Trophoblast cell (in vitro differentiated cells and primary cell): ENCODE data around the gene L3MBTL4.

Source experiments
- DNase-seq, 2 donors: peaks; one replicate each; pipeline ENCODE4 v3.0.0-alpha.2; 2016
- H2AFZ ChIP-seq: 2 replicates; pipeline ENCODE4 v1.6.1; 2013; ENCODE audit warnings: low read length, moderate library complexity, mild to moderate bottlenecking; ENCODE audit not compliant: insufficient read depth, poor library complexity
- H2AK5ac ChIP-seq: 2 replicates; pipeline ENCODE4 v1.6.1; 2013; ENCODE audit warnings: mild to moderate bottlenecking, low read length
- H2BK120ac ChIP-seq: 2 replicates; pipeline ENCODE4 v1.6.1; 2013; ENCODE audit warnings: low read length, mild to moderate bottlenecking, moderate library complexity; ENCODE audit not compliant: insufficient read depth, poor library complexity
- H2BK12ac ChIP-seq: 2 replicates; pipeline ENCODE4 v1.6.1; 2013; ENCODE audit warnings: mild to moderate bottlenecking, low read length, moderate library complexity
- H2BK5ac ChIP-seq: 2 replicates; pipeline ENCODE4 v1.6.1; 2013; ENCODE audit warnings: low read length, low read depth, moderate library complexity, mild to moderate bottlenecking; ENCODE audit not compliant: poor library complexity
- H3K14ac ChIP-seq: 2 replicates; pipeline ENCODE4 v1.6.1; 2013; ENCODE audit warnings: mild to moderate bottlenecking, low read length
- H3K18ac ChIP-seq: 2 replicates; pipeline ENCODE4 v1.6.1; 2013; ENCODE audit warnings: mild to moderate bottlenecking, low read length
- H3K23ac ChIP-seq: 2 replicates; pipeline ENCODE4 v1.6.1; 2013; ENCODE audit warnings: low read length
- H3K27ac ChIP-seq: 2 replicates; pipeline ENCODE4 v1.5.1; 2013; ENCODE audit warnings: low read depth, mild to moderate bottlenecking, inconsistent platforms, low read length, moderate library complexity
- H3K27me3 ChIP-seq: 2 replicates; pipeline ENCODE4 v1.6.1; 2013; ENCODE audit warnings: inconsistent platforms, mild to moderate bottlenecking, low read length, moderate library complexity; ENCODE audit not compliant: insufficient read depth
- H3K36me3 ChIP-seq, 2 experiments: 1 replicate in 1 of 2; 2 replicates in 1 of 2; pipeline ENCODE4 v1.6.1; 2013; ENCODE audit warnings: low read length in 2 of 2, mild to moderate bottlenecking in 2 of 2, moderate library complexity in 1 of 2; ENCODE audit not compliant: insufficient read depth in 2 of 2, control insufficient read depth in 1 of 2
- H3K4ac ChIP-seq: 2 replicates; pipeline ENCODE4 v1.6.1; 2013; ENCODE audit warnings: low read depth, mild to moderate bottlenecking, low read length, moderate library complexity
- H3K4me1 ChIP-seq, 2 experiments: 1 replicate in 1 of 2; 2 replicates in 1 of 2; pipeline ENCODE4 v1.6.1; 2013; ENCODE audit warnings: low read length in 2 of 2, mild to moderate bottlenecking in 2 of 2, moderate library complexity in 1 of 2; ENCODE audit not compliant: insufficient read depth in 2 of 2, control insufficient read depth in 1 of 2
- H3K4me2 ChIP-seq: 2 replicates; pipeline ENCODE4 v1.6.1; 2013; ENCODE audit warnings: inconsistent platforms, mild to moderate bottlenecking, low read length, moderate library complexity
- H3K4me3 ChIP-seq: 2 replicates; pipeline ENCODE4 v1.5.1; 2013; ENCODE audit warnings: mild to moderate bottlenecking, low read depth, low read length, inconsistent platforms
- H3K79me1 ChIP-seq: one replicate; pipeline ENCODE4 v1.6.1; 2013; ENCODE audit warnings: low read length
- H3K79me2 ChIP-seq: 2 replicates; pipeline ENCODE4 v1.6.1; 2013; ENCODE audit warnings: low read length, mild to moderate bottlenecking; ENCODE audit not compliant: control insufficient read depth, insufficient read depth, poor library complexity
- H3K9ac ChIP-seq: 2 replicates; pipeline ENCODE4 v1.6.1; 2013; ENCODE audit warnings: mild to moderate bottlenecking, low read length
- H3K9me3 ChIP-seq: 2 replicates; pipeline ENCODE4 v1.6.1; 2013; ENCODE audit warnings: low read depth, mild to moderate bottlenecking, control low read depth, inconsistent platforms, low read length; ENCODE audit not compliant: insufficient read depth
- H4K12ac ChIP-seq: 2 replicates; pipeline ENCODE4 v1.6.1; 2013; ENCODE audit warnings: low read depth, mild to moderate bottlenecking, low read length, moderate library complexity
- H4K8ac ChIP-seq: 2 replicates; pipeline ENCODE4 v1.6.1; 2013; ENCODE audit warnings: low read depth, mild to moderate bottlenecking, low read length, moderate library complexity
- H4K91ac ChIP-seq: one replicate; pipeline ENCODE4 v1.6.1; 2013; ENCODE audit warnings: low read depth, mild to moderate bottlenecking, low read length, moderate library complexity
- WGBS: extraction: QIAGEN DNeasy Blood & Tissue Kit; methylation state at CpG from one replicate; pipeline ENCODE4 v1.1.7; 2013; ENCODE audit warnings: missing lambda C conversion rate; ENCODE audit not compliant: insufficient read length, insufficient coverage; ENCODE audit errors: extremely low coverage; 5-methylcytosine and 5-hydroxymethylcytosine counted together

Gene L3MBTL4

DNA sequence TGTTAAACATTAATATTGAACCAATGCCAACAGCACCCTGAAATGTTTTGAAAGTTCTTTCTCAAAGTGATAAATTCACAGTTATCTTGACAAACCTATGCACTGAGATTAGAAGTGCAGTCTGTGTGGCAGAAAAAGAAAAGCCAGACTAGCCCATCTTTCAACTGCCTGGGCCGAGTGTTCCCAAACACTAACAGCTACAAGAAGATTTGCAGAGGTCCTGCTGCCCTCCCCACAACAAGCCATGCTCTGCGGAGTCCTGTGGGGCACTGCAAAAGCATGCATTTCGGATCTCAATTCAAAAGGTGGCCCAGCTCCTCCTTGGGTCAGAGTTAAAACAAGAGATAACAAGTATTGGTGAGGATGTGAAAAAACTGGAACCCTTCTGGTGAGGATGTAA lies 311.0 kb downstream of the L3MBTL4 start:
- Histone ChIP-seq H2AK5ac (no peak overlapping the region), H4K8ac (no peak overlapping the region), H2BK12ac (no peak overlapping the region)

DNA sequence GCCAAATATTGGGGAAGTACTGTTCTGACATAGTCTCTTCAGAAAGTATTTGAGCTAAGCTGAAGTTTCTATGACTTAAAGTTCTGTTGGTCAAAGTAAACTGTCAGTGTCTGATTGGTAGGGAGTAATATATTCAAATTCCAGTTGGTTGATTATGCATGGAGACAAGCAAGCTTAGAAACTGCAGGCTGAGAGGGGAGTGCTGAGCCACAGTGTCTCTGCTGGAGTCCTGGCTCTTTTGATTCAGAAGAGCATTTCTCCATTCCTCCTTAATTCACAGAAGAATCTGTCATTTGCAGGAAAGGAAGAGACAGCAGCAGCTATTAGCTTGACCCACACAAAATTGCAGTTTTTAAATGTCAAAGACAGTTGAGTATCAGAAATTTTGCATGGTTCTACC lies 318.0 kb downstream of the L3MBTL4 start:
- H4K12ac ChIP-seq: no peak overlapping the region
- H3K18ac ChIP-seq: no peak overlapping the region
- no peaks in the 10 kb centered on the region for H3K27me3 ChIP-seq
- no peaks in the 10 kb centered on the region for H3K79me2 ChIP-seq
- H3K9me3 ChIP-seq: no peaks in the 10 kb centered on the region
- no peak overlapping the region for H3K4me2 ChIP-seq
- no peak overlapping the region for H4K91ac ChIP-seq
- no peak overlapping the region for H3K9ac ChIP-seq
- H3K36me3 ChIP-seq: no peaks in the 10 kb centered on the region
- H3K79me1 ChIP-seq: no peaks in the 10 kb centered on the region
- H3K14ac ChIP-seq: no peak overlapping the region
- H2BK5ac ChIP-seq: no peak overlapping the region
- H2BK12ac ChIP-seq: no peak overlapping the region
- H2AFZ ChIP-seq: no peak overlapping the region
- no peak overlapping the region for H4K8ac ChIP-seq
- H2AK5ac ChIP-seq: no peak overlapping the region
- H3K23ac ChIP-seq: no peak overlapping the region
- H2BK120ac ChIP-seq: no peak overlapping the region
- H3K4me1 ChIP-seq: no peaks in the 10 kb centered on the region
- no peak for DNase-seq
- H3K4ac ChIP-seq: no peak overlapping the region
- no peak overlapping the region for H3K27ac ChIP-seq
- no peak overlapping the region for H3K4me3 ChIP-seq

More for the DNA sequence above, 311.0 kb downstream of the L3MBTL4 start:
- Histone ChIP-seq H2BK5ac (no peak overlapping the region), H3K14ac (no peak overlapping the region), H3K4me2 (no peak overlapping the region), H3K9ac (no peak overlapping the region), H3K4ac (no peak overlapping the region), H3K9me3 (no peaks in the 10 kb centered on the region), H3K79me2 (no peaks in the 10 kb centered on the region), H3K18ac (no peak overlapping the region), H3K27ac (no peak overlapping the region), H3K27me3 (no peaks in the 10 kb centered on the region), H3K23ac (no peak overlapping the region), H2AFZ (no peak overlapping the region), H3K4me1 (no peaks in the 10 kb centered on the region), H3K36me3 (no peaks in the 10 kb centered on the region), H4K12ac (no peak overlapping the region), H4K91ac (no peak overlapping the region), H3K4me3 (no peak overlapping the region), H2BK120ac (no peak overlapping the region), H3K79me1 (no peaks in the 10 kb centered on the region)
- DNase-seq: no peak
- no CpG with 5 or more reads among the region's 3 CpGs for WGBS

DNA sequence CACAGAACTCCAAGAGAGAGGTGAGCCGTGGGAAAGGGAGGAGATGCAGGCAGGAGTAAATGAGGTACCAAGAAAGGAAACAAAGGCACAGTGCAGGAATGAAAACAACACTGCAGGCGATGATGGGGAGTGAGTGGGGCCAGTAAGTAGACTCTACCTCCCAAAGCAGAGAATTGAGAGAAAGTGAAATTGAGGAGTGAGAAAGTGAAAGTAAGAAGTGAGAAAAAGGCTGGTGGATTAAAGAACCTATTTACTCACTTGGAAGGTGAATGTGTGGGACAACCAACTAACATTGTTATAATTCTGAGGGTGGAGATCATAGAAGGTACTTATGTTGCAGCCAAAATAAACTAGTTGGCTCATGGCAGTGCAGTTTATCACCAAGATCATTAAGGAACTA lies 326.3 kb downstream of the L3MBTL4 start:
- H2BK120ac ChIP-seq: no peak overlapping the region
- no peaks in the 10 kb centered on the region for H3K4me1 ChIP-seq
- H4K8ac ChIP-seq: no peak overlapping the region
- no peak overlapping the region for H3K27ac ChIP-seq
- WGBS: no CpG with 5 or more reads among the region's 2 CpGs
- H3K79me2 ChIP-seq: no peaks in the 10 kb centered on the region
- no peak overlapping the region for H3K4ac ChIP-seq
- H4K12ac ChIP-seq: no peak overlapping the region
- no peak overlapping the region for H3K23ac ChIP-seq
- H3K14ac ChIP-seq: no peak overlapping the region
- no peak overlapping the region for H2AK5ac ChIP-seq
- H3K9ac ChIP-seq: no peak overlapping the region
- H3K9me3 ChIP-seq: no peaks in the 10 kb centered on the region
- no peaks in the 10 kb centered on the region for H3K79me1 ChIP-seq
- H4K91ac ChIP-seq: no peak overlapping the region
- no peaks in the 10 kb centered on the region for H3K36me3 ChIP-seq
- H2BK12ac ChIP-seq: no peak overlapping the region
- no peak overlapping the region for H2BK5ac ChIP-seq
- no peak overlapping the region for H3K4me2 ChIP-seq
- no peak overlapping the region for H2AFZ ChIP-seq
- no peak overlapping the region for H3K18ac ChIP-seq
- no peak overlapping the region for H3K4me3 ChIP-seq
- no peak for DNase-seq
- no peaks in the 10 kb centered on the region for H3K27me3 ChIP-seq

- no peak overlapping the region for H2AFZ ChIP-seq
- no CpG with 5 or more reads among the region's 2 CpGs for WGBS
- no peaks in the 10 kb centered on the region for H3K9me3 ChIP-seq
- H3K4ac ChIP-seq: no peak overlapping the region
- H2BK120ac ChIP-seq: no peak overlapping the region
- no peak overlapping the region for H4K8ac ChIP-seq
- H3K4me3 ChIP-seq: no peak overlapping the region
- H3K9ac ChIP-seq: no peak overlapping the region
- no peak overlapping the region for H4K12ac ChIP-seq
- no peaks in the 10 kb centered on the region for H3K4me1 ChIP-seq
- H3K23ac ChIP-seq: no peak overlapping the region
- no peak overlapping the region for H2BK5ac ChIP-seq
- H3K27me3 ChIP-seq: no peaks in the 10 kb centered on the region
- no peaks in the 10 kb centered on the region for H3K79me2 ChIP-seq
- H3K4me2 ChIP-seq: no peak overlapping the region
- H3K27ac ChIP-seq: no peak overlapping the region
- no peak overlapping the region for H3K18ac ChIP-seq
- DNase-seq: no peak
- H2AK5ac ChIP-seq: no peak overlapping the region
- no peak overlapping the region for H4K91ac ChIP-seq
- H2BK12ac ChIP-seq: no peak overlapping the region
- no peaks in the 10 kb centered on the region for H3K36me3 ChIP-seq
- H3K14ac ChIP-seq: no peak overlapping the region
- no peaks in the 10 kb centered on the region for H3K79me1 ChIP-seq
Measured at GRCh38 chr18:6086731-6087130, 328.0 kb downstream of the L3MBTL4 start.
